ENCODE data around the gene LARP1.
"Not testable (repeated sequence)": the region's sequence is repeated elsewhere in the genome, so short reads cannot be mapped to it uniquely, and the experiment has no call there.

LARP1 gene

GRCh38 chr5:154794525-154795234, 39.5 kb downstream of the LARP1 start:
- no peak for DNase-seq (ENCODE audit: low spot score)

- no peak for DNase-seq (ENCODE audit: low spot score)
Observed at GRCh38 chr5:154795235-154795596, 40.0 kb downstream of the LARP1 start.

- DNase-seq (ENCODE audit: low spot score) = no peak
Observed at GRCh38 chr5:154797762-154798161, 42.6 kb downstream of the LARP1 start.

GRCh38 chr5:154800582-154800981, 45.4 kb downstream of the LARP1 start:
- no peak for DNase-seq (ENCODE audit: low spot score)

- DNase-seq (ENCODE audit: low spot score) = no peak
Observed at GRCh38 chr5:154801083-154801482, 45.9 kb downstream of the LARP1 start.

GRCh38 chr5:154802050-154802449, 46.9 kb downstream of the LARP1 start:
- no peak for DNase-seq (ENCODE audit: low spot score)

GRCh38 chr5:154806176-154806575, 51.0 kb downstream of the LARP1 start:
- no peak for DNase-seq (ENCODE audit: low spot score)

GRCh38 chr5:154811239-154811638, 56.1 kb downstream of the LARP1 start:
- no peak for DNase-seq (ENCODE audit: low spot score)

- DNase-seq (ENCODE audit: low spot score) = peak; percentile 58
Observed at GRCh38 chr5:154811653-154812465, 56.7 kb downstream of the LARP1 start.

- DNase-seq (ENCODE audit: low spot score) = no peak
Observed at GRCh38 chr5:154813158-154813557, 58.0 kb downstream of the LARP1 start.

GRCh38 chr5:154813736-154814135, 58.6 kb downstream of the LARP1 start:
- no peak for DNase-seq (ENCODE audit: low spot score)

- DNase-seq (ENCODE audit: low spot score) = no peak
Observed at GRCh38 chr5:154815025-154815424, 59.8 kb downstream of the LARP1 start.

GRCh38 chr5:154815684-154816247, 60.6 kb downstream of the LARP1 start:
- DNase-seq (ENCODE audit: low spot score) = no peak

GRCh38 chr5:154816891-154817492, 61.8 kb downstream of the LARP1 start:
- DNase-seq (ENCODE audit: low spot score) = no peak

GRCh38 chr5:154817815-154818214, 62.6 kb downstream of the LARP1 start:
- DNase-seq (ENCODE audit: low spot score) = no peak

GRCh38 chr5:154818471-154819116, 63.4 kb downstream of the LARP1 start:
- no peak for DNase-seq (ENCODE audit: low spot score)

- no peak for DNase-seq (ENCODE audit: low spot score)
Observed at GRCh38 chr5:154819546-154819945, 64.4 kb downstream of the LARP1 start.

- no peak for DNase-seq (ENCODE audit: low spot score)
Observed at GRCh38 chr5:154820383-154820782, 65.2 kb downstream of the LARP1 start.

GRCh38 chr5:154822896-154823295, 67.7 kb downstream of the LARP1 start:
- not testable (repeated sequence) for DNase-seq (ENCODE audit: low spot score)

- DNase-seq (ENCODE audit: low spot score) = no peak
Observed at GRCh38 chr5:154823605-154824004, 68.4 kb downstream of the LARP1 start.

- no peak for DNase-seq (ENCODE audit: low spot score)
Observed at GRCh38 chr5:154824070-154824469, 68.9 kb downstream of the LARP1 start.

GRCh38 chr5:154829181-154829588, 74.0 kb downstream of the LARP1 start:
- no peak for DNase-seq (ENCODE audit: low spot score)

Measured in kidney capillary endothelial cell (primary cell).